Activated naive CD8-positive, alpha-beta T cell treated with anti-CD3 and anti-CD28 coated beads, Interleukin-2, amount 50 U/mL, for 16 hours (primary cell): Measurements from ENCODE around the gene C3orf62.

Experiments
- DNase-seq: peaks from one replicate; pipeline ENCODE4 v3.0.0-alpha.2; 2020; ENCODE audit warnings: low read depth, low spot score

The C3orf62 gene

GRCh38 chr3:49276475-49277382 is at the start of gene C3orf62:
Gene C3orf62, minus strand, starts transcription at chr3:49277232. Its CDS starts 360 bp downstream, at chr3:49276872.
- DNase-seq, result peak; percentile 44

- DNase-seq, result no peak
Measured at GRCh38 chr3:49324768-49325167, 47.7 kb upstream of the C3orf62 start.

- DNase-seq, result no peak
Measured at GRCh38 chr3:49316696-49317457, 39.8 kb upstream of the C3orf62 start.

DNA sequence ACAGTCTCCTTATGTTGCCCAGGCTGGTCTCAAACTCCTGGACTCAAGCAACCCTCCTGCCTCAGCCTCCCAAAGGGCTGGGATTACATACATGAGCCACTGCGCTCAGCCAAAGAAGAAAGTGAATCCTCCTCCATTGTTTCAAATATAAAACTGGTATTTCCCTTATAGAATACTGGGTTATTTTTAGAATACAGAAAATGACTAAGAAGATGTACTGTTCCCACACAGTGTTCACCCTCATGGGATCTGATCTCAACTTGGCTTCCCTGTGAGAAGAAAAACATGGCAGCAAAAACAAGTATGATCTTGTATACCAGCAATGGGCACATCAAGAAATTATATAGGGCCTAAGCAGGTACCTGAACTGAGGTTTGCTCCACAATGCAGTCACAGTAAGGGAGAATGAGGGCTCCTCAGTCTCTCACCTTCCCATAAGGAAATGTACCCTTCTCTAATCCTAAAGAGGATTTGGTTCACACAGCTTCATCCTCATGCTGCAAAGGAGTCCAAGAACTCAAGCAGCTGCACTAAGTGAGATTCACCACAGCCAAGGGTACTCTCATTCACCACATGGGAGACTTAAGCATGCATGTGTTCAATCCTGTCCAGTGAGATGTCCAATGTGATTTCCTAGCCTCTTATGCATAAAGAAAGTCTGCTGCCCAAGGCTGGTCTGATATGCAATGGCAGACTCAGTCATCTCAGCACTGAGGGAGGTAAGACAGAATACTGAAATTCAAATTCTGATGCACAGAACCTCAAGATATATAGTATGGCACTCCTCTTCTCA is 37.1 kb upstream of the C3orf62 start:
- DNase-seq, result no peak

DNA sequence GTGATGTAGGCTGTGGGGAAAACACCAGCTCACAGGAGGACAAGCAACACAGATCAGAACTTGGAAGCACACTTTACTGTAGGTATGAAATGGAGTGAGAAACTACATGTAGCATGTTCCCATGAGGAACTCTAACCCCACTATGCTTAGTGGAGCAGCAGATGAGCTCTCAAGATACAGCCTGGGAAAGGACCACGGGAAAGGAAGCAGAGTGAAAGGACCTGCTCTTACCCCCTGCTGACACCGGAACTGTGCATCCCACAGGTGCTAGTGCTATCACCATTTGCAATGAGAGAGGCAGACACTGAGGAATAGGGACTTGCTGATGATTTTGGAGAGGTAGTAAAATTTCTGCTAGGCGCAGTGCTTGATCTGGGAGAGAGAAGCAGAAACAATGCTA is 34.3 kb upstream of the C3orf62 start:
- no peak for DNase-seq

- no peak for DNase-seq
Measured at GRCh38 chr3:49310677-49311076, 33.6 kb upstream of the C3orf62 start.

GRCh38 chr3:49305608-49306007 is 28.6 kb upstream of the C3orf62 start:
- DNase-seq, result no peak

DNA sequence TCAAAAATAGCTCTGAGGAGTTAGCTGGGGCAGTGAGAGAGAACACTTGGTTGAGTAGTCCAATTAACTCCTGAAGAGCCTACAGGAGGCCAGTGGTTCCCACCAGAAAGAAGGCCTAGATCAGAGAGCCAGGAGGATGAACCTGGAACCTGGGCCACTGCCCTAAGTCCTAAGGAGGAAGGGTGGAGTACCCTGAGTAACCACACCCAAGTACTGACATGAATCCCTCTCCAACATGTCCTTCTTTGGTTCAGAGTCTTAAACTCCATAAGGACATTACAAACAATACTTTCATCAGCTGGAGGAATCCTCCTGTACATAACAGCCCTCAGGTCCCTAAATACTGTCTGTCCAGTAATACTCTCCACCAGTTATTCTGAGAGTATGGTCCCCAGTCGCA is 25.6 kb upstream of the C3orf62 start:
- no peak for DNase-seq

GRCh38 chr3:49300595-49300994 is 23.6 kb upstream of the C3orf62 start:
- no peak for DNase-seq

DNA sequence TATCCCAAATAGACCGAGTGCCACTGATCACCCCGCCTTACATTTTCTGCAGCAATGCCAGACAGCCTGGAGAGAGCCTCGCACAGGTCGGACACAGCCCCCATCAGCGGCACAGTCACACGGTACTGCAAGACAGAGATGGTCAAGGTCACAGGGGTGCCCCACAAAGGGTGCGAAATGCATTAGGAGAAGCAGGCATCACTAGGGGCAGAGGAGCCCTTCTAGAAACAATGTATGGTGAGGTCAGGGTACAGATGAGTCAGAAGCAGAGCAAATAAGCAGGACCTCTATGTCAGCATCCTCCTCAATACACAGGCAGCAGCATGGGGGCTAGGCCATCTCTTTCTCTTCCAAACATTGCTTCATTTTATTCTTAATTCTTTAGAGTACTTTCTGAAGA is 21.5 kb upstream of the C3orf62 start:
- no peak for DNase-seq

- DNase-seq, result no peak
Measured at GRCh38 chr3:49296781-49297411, 19.9 kb upstream of the C3orf62 start.

GRCh38 chr3:49295489-49296058 is 18.5 kb upstream of the C3orf62 start:
- DNase-seq, result no peak

DNA sequence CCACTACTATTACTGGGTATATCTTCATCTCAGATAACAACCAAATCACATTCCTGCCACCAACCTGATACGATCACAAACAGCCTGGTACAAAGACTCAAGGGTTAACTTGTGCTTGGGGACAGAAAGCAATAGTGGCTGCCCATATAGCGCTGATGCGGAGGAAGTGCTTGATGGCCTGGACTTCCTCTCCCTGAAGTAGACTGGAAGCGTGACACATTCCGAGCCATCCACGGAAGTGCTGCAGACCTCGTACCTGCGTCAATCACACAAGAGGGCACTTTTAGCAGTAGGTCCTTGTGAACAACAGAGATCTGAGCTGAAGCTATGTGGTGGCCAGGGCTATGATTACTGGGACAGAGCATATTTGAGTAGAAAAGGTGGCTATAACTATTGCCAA is 17.3 kb upstream of the C3orf62 start:
- no peak for DNase-seq

GRCh38 chr3:49283997-49284396 is 7.0 kb upstream of the C3orf62 start:
- DNase-seq, result no peak

GRCh38 chr3:49279376-49279775 is 2.3 kb upstream of the C3orf62 start:
- no peak for DNase-seq

DNA sequence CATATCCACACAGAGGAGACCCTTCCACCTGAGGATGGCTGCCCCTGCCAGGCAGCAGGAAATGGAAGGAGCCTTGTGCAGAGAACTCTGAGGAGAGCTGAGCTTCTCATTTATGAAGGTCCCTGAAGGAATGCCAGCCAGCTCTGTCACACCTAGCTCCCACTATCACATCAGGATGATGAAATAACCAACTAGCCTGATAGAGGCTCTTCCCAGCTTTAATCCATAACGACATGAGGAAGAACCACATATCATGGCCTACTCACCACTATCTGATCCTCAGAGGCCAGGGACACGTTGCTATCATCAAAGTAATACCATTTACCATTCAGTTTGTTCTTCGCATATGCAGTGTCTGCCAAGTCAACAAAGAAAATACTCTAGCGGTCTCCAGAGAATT is 1.5 kb upstream of the C3orf62 start:
- no peak for DNase-seq

GRCh38 chr3:49277383-49277775 is 347 bp upstream of the C3orf62 start:
- no peak for DNase-seq

DNA sequence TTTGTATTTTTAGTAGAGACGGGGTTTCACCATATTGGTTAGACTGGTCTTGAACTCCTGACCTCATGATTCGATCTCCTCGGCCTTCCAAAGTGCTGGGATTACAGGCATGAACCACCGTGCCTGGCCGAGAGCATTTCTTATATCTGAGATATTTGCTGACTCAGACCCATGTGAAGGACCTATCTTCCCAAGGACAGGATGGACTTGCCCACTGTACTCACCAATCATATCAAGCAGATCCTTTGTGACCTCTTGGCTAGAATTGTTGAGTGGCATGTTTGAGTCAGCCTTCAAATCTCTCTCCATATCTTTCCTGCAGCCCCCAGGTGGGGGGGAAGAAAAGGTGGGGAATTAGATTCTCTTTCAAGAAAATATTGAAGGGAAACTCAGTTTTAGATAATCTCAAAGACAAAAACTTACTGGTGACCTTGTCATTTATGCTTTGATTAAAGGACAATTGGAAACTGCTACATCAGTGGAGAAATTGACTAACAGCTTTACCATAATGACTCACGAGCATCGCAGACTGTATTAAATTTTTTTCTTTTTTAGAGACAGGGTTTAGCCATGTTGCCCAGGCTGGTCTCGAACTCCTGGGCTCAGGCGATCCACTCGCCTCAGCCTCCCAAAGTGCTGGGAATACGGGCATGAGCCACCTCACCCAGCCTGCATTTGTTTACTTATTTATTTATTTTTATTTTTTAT is 3.1 kb downstream of the C3orf62 start:
- no peak for DNase-seq

DNA sequence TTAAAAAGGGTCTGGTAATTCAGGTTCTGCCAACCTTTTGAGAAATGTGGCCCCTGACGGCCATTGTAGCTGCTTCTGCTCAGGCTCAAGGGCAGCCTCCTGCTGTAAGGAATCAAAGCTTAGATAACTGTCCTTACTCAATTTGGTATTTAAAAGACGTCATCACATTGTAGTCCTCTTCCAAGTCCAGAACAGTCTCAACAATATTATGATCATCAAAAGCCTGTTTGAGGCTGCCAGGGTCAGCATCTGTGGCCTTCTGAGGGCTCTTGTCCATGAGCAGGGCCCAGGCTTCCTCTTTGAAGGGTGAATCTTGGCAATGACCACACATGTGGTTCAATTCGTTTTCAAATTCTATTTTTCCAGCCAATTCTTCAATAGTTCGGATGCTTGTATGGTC is 6.0 kb downstream of the C3orf62 start:
- DNase-seq, result no peak

DNA sequence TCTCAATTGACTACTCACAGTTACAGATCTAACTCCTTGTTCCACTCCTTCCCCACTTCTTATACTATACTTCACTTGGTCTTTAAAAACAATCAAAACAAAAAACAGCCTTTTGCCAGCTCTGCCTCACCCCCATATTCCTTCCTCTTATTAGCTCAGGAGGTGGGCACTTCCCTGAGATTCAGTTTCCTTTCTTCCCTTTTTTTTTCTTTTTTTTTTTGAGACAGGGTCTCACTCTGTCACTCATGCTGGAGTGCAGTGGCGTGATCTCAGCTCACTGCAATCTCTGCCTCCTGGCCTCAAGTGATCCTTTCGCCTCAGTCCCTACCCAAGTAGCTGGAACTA is 6.9 kb downstream of the C3orf62 start:
- DNase-seq, result no peak
